HCEC 1CT (cell line): Measurements from ENCODE around the gene ERP44.
"Not testable (repeated sequence)": the region's sequence is repeated elsewhere in the genome, so short reads cannot be mapped to it uniquely, and the experiment has no call there.

ENCODE experiments used
- DNase-seq: peaks from one replicate; pipeline ENCODE4 v3.0.0-alpha.2; 2017

ERP44 gene

DNA sequence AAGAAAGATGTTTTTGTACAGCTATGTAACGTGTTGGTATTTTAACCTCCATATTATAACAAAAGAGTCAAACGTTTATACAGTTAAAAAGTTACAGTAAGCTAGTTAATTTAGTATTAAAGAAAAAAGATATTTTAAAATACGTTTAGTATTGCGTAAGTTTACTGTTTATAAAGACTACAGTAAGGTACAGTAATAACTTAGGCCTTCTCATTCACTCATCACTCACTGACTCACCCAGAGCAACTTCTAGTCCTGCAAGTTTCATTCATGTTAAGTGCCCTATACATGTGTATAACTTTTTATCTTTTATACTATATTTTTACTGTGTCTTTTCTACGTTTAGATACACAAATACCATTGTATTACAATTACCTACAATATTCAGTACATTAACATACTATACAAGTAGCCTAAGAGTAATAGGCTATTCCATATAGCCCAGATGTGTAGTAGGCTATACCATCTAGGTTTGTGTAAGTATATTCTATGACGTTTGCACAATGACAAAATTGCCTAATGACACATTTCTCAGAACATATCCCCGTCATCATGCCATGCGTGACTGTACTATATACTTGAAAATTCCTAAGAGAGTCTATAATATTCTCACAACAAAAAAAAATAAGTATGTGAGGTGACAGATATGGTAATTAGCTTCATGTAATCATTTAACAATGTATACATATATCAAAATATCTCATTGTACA is 33.8 kb downstream of the ERP44 start:
- DNase-seq, result peak; percentile 83

DNA sequence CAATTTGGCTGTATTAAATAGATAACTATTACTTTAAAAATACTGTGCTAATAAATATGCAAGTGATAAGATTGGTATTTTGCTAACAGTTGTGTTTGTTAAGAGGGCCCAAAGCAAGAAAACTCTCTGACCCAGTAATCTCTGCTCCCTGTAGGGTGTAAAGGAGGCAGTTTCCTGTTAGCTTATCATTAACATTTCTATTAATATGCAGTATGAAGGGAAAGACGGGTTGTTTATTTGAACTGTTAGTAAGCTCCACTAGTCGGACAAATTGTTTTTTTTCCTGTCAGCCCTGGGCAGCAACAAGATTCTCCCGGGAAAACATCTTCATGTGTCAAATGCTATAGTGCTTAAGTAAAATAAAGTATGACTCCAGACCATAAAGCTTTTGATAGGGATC is 35.6 kb downstream of the ERP44 start:
- DNase-seq, result peak; percentile 19

DNA sequence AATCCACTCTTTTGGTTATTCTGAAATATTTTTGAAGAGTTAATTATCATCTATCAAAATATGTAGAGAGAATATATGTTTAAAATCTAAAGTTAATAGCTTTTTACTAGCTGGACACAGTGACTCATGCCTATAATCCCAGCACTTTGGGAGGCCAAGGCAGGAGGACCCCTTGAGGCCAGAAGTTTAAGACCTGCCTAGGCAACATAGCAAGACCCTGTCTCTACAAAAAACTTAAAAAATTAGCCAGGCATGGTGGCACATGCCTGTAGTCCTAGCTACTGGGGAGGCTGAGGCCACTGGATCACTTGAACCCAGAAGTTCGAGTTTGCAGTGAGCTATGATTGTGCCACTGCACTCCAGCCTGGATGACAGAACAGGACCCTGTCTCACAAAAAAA is 36.1 kb downstream of the ERP44 start:
- DNase-seq, result not testable (repeated sequence)

DNA sequence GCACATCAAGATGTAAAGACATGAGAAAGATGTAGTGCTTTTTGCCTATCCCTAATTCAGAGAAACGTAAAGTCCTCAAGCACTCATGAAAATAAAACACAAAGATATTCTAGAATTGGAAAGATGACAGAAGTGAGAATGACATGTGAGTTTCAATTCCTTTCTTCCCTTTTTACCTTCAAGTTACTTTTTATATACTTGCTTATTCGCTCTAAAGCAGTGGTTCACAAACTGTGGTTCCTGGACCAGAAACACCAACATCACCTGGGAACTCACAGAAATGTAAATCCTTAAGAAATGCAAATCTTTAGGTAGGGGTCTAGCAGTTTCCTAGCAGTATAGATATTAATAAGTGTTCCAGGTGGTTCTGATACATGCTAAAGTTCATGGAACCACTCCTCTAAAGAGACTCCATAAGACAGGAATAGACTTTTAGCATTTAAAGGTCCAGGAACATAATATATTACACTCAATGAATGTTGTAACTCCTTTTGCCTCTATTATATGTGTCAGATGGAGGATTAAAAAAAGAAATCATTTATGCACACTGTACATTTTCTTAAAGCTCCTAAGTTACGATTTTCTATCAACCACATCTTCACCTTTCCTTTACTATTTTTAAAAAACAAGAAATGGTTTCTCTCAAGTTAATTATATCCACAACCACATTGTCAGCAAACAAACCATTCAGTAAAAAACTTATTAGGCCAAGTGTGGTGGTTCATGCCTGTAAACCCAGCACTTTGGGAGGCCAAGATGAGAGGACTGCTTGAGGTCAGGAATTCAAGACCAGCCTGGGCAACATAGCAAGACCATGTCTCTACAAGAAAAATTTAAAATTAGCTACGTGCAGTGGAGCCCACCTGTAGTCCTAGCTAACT is 39.9 kb downstream of the ERP44 start:
- no peak for DNase-seq

DNA sequence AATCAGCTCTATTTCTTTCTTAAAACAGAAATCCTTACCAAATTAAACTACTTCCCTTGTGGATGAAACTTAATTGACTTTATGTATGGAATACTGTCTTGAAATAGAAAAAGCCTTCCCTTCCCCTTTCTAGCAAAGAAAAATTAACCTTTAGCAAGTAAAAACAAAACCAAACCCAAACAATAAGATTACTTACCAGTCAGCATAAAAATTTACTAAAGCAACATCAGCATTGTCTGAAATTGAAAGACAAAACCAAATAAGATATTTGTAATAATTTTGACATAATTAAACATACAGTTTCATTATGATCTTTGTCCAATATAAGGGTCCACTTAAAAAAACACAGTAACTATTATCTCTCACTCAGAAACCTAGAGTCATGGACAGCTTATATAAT is 41.2 kb downstream of the ERP44 start:
- DNase-seq, result no peak

DNA sequence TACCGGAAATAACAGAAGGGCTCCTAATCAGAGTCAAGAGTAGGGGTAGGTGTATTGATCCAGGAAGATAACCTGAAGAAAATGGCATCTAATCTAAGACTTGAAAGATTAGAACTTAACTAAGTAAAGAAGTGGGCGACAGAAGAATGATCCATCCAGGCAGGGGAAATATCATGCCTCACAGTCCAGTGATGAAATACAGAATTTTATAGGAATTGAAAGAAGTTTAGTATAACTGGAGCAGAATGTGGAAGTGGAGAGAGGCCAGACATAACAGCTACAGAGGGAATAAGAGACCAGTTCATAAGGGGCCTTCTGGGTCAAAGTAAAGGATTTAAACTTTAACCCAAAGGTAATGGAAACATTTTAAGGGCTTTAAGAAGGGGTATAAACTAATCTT is 42.2 kb downstream of the ERP44 start:
- DNase-seq, result no peak

DNA sequence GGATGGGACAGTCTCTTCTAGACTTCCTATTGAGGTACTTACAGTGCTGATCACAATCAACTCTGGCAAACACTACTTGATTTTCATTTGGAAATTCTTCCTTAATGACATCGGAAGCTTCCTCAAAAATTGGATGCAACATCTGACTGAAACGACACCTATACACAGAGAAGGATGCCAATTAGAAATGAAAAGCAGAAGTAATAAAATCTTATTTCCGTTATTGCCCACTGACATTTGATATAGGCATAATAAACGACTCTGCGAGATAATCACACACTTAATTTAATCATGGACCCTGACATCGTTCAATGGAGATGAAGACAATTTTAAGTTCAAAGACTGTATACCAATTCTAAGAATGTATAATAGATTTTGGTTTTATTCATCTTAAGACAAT is 46.4 kb downstream of the ERP44 start:
- no peak for DNase-seq

DNA sequence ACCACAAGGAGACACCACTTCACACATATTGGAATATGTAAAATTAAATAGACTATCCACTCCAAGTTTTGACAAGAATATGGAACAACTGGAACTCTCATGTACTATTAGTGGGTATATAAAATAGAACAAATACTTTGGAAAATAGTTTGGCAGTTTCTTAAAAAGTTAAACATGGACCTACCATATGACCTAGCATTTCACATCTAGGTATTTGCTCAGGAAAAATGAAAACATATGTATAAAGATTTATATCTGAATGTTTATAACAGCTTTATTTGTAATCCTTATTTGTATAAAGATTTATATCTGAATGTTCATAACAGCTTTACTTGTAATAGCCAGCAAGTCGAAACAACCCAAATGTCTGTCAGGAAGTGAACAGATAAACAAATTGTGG is 49.2 kb downstream of the ERP44 start:
- DNase-seq, result no peak

DNA sequence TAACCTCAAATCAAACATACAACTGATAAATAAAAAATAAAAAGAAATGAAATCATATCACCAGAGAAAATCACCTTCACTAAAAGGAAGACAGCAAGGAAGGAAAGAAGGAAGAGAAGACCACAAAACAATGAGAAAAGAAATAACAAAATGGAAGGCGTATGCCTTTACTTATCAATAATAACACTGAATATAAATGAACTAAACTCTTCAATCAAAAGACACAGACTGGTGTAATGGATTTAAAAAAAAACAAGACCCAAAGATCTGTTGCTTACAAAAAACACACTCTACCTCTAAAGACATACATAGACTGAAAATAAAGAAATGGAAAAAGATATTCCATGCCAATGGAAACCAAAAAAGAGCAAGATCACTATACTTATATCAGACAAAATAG is 60.3 kb downstream of the ERP44 start:
- no peak for DNase-seq

DNA sequence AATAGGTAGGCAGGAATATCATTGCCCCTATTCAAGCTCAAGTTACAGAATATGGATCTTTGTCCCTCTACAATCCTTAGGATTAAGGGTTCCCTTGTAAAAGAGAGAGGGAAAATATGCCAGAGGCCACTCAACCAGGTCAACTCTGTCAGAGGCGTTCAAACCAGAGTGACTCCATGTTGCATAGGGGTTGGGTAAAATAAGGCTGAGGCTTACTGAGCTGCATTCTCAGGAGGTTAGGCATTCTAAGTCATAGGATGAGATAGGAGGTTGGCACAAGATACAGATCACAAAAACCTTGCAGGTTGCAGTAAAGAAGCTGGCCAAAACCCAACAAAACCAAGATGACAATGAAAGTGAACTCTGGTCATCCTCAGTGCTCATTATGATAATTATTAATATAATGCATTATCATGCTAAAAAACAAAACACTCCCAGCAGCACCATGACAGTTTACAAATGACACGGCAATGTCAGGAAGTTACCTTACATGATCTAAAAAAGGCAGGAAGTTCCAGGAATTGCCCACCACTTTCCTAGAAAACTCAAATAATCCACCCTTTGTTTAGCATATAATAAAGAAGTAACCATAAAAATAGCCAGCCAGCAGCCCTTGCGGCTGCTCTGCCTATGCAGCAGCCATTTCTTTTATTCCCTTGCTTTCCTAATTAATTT is 64.8 kb downstream of the ERP44 start:
- no peak for DNase-seq

DNA sequence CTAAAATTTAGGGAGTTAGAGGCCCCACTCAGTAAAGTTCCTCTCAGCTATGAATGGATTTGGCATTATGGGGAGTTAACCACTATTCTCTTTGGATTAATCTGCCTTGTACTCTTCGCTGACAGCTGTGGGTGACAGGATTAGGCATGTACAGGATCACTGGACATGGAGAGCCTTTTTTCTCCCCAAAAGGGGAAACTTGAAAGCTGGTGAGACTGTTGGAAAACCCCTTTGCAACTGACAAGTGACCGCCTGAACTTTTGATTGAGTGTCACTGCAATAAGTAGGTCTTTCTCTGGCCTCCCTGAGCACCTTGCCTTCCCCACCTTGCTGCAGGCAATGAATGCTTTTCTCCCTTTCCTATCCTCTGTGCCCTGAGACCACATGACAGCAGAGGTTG is 68.3 kb downstream of the ERP44 start:
- DNase-seq, result no peak

DNA sequence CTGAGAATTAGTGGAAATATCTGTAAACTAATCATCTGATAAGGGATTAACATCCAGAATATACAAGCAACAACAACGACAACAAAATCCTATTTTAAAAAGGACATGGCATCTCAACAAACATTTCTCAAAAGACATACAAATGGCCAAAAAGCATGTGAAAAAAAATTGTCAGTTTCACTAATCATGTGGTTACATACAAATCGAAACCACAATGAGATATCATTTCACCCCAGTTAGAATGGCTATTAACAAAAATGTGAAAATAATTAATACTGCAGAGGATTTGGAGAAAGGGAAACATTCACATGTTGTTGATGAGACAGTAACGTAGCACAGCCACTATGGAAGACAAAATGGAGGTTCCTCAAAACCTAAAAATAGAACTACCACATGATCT is 69.5 kb downstream of the ERP44 start:
- DNase-seq, result no peak

DNA sequence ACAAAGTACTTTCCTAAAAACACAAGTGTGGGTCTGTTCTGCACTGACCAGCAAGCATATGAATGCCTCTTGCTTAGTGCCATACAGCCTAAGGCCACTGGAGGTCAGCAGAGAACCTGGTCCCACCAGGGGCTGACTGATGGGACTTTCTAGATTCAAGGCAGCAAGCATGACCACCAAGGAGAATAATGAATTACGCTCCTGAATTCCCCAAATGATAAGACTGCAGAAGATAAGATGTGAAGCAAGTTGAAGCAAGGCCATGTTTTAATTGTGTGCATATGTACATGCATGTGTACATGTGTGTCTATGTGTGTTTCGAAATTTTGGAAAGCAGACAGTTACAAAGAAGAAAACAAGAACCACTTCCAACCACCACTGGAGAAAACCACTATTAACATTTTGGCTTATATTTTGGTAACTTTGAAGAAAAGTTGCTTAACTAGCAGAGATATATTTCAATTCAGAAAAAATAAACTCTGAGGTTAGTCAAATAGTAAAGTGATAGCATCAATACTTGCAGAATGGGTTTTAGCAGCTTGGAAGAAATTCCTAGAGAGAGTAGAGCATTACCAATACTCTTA is 70.5 kb downstream of the ERP44 start:
- peak; percentile 58 for DNase-seq

DNA sequence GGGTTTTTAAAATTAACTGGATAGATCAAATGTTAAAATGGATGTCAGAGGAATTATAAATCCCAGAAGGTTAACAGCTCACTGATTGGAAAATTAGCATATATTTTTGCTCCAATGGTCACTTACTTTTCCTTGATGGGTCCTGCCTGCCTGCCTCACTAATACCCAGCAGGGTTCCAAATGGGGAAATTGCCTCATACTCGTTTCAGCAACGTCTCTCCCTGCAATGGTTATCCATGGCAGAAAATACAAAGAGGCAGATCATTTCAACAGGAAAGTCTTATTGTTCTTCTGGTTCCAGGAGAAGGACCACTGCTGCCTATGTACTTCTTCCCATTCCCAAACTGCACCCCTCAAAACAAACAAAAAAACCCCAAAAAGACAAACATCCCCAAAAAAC is 71.3 kb downstream of the ERP44 start:
- no peak for DNase-seq

DNA sequence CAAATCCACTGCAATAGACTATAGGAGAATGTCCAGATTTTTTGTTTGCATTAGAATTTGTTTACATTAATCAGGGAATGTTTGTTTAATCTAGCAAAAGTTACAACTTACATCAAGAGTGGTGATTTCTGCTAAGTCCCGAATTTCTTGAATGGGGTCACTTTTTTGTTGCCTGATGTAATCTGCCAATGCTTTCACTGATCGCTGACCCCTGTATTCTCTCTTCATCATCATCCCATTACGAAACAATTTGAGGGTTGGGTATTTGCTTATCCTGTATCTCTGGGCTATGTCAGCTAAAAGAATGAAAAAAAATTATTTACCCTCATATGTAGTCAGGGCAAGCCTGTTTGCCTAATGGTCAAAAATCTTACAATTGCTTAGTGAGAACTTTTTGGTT is 76.9 kb downstream of the ERP44 start:
- DNase-seq, result no peak

DNA sequence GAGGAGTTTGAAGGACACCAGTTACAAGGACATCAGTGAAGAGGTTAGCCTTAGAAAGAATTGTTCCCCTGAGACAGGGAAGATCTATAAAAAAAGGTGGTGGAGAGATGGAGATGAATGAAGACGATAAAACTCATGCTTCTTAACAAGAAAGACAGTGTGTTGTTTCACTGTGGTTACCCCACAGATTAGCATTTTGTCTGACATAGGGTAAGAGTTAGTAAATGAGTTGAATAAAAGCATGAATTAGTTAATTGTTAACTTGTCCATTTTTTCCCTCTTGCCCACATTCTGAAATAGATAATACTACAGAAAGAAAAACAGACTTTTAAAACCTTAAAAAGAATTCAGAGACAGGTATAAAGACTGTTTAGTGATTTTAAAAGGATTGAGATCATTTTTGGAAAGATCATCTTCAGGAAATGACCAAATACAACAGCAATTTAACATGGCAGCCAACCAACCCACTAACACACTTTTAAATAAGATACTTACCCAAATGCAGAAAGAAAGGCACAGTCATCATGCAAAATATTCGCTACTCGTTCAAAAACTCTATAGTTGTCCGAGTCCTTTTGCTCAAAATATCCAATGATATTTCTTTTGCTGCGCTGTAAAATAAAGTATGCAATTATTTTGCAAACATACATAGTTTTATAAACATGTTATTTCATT is 78.5 kb downstream of the ERP44 start:
- DNase-seq, result no peak

DNA sequence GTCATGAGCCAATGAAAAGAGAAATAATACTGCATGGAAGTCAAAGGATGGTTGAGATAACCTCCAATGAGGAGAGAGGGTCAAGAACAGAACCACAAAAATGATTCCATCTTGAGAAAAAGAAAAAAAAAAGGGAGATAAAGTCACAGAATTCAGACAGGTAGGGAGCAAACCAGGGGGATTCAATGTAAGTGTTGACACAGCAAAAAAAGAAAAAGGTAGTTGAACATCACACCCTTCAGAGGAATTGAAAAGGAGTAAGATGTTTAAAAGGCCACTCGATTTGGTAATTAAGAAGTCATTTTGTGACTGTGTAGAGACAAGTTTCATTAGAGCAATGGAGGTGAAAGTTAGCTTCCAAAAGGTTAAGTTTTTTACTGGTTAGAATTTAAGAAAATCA is 79.3 kb downstream of the ERP44 start:
- no peak for DNase-seq

DNA sequence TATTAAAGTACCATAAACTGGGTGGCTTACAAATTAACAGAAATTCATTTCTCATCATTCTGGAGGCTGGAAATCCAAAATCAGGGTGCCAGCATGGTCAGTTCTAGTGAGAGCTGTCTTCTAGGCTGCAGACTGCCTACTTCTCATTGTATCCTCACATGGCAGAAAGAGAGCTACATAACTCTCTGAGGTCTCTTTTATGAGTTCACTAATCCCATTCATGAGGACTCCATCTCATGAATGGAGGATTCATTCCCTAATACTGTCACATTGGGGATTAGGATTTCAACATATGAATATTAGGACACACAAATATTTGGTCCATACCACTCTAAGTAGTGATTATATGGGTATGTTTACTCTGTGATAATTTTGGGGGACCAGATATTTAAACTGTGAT is 84.0 kb downstream of the ERP44 start:
- no peak for DNase-seq

DNA sequence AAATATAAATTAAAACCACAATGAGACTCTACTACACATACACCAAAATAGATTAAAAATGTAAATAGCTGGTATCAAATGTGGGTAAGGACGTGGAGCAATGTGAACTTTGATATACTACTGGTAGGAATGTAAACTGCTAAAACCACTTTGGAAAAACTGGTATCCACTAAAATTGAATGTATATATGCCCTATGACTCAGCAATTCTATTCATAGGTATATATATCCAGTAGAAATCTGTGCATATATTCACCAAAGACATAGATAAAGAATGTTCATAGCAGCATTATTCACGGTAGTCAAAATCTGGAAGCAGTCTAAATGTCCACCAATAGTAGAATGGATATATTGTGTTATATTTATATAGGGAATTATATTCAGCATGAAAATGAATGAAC is 85.2 kb downstream of the ERP44 start:
- no peak for DNase-seq

DNA sequence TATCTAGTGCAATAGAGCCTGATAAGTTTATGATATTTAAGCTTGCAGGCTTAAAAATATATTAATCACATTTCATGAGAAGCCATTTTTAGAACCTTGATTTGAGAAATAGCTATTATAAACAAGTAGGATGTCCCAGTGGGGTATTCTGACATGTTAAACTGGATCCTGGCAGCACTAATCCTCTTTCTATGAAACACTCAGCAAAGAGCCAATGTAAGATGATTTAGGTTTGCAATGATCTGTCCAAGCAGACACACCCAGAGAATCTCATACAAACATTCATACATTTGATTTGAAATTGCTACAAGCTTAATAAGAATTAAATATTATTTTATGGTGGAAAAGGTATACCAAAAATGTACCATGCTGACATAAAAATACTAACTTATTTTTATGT is 86.5 kb downstream of the ERP44 start:
- no peak for DNase-seq

DNA sequence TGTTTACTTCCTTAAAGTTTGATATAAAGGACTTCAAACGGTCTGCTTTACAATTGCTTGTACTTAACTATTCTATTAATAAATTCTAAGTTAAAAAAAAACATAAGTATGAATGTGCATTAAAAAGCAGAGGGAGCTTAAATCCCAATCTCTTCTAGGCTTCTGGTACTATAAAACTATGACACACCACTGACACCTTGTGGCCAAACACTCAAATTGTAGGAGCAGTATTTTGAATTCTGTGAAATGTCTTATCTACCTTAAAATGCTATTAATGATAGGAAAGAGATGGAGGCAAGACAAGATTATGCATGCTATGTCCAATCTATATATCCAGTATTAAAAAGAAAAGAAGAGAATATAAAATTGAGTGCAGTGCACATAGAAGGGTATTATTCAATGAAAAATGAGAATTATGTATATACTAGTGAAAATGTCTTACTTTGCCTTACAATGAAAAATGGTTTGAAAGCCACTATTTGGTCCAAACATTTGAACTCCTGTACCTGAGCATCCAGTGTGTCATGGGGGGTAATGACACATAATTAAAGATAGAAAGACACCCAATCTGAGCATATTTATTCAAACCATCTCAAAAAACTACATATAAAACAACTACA is 87.6 kb downstream of the ERP44 start:
- peak; percentile 58 for DNase-seq

DNA sequence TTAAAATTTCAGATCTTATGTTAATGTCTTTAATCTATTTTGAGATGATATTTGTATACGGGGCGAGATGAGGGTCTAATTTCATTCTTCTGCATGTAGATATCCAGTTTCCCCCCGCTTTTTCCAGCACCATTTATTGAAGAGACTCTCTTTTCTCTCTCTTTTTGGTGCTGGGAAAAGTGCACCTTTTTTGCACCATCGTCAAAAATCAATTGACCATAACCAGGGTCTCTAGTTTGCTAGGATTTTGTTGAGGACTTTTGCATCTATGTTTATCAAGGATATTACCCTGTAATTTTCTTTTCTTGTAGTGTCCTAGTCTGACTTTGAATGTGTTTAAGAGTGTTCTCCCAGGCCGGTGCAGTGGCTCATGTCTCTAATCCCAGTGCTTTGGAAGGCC is 99.0 kb downstream of the ERP44 start:
- no peak for DNase-seq

DNA sequence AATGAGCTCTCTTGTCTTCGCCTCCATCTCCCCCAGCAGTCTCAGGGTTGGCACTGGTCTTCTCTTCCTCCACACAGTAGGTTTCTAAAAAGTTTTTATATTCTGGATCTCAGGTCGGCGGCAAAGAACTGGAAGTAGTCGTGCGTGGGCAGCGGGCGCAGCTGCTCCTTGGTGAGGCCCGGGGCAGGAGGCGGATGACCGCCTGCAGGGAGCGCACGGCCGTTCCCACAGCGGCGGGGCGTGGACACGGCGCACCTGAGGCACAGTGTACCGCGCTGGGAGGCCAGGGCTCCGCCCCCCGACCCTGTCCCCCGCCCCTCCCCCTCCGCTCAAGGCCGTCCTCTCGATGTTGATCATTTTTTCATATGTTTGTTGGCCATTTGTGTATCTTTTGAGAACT is 99.9 kb downstream of the ERP44 start:
- DNase-seq, result no peak
